Fibroblast of mammary gland (primary cell): ENCODE measurements around the gene ELF5.

Experiments used
- DNase-seq: peaks from one replicate; pipeline ENCODE4 v3.0.0-alpha.2; 2010; ENCODE audit warnings: low read depth
- H3K4me3 ChIP-seq: 2 replicates; pipeline ENCODE4 v1.5.1; 2011; ENCODE audit warnings: low read depth, mild to moderate bottlenecking, low read length, moderate library complexity; ENCODE audit not compliant: control insufficient read depth
- CTCF ChIP-seq: conservative IDR thresholded peaks from 2 replicates; pipeline ENCODE4 v1.5.1; 2011; ENCODE audit warnings: low read depth, low read length, inconsistent platforms; ENCODE audit not compliant: control insufficient read depth, insufficient read depth

ELF5 gene

GRCh38 chr11:34549271-34549670, 35.7 kb upstream of the ELF5 start:
- no peak for DNase-seq
- H3K4me3 ChIP-seq = no peak overlapping the region
- TF ChIP-seq CTCF = no peak

GRCh38 chr11:34548278-34548677, 34.7 kb upstream of the ELF5 start:
- DNase-seq = no peak
- TF ChIP-seq CTCF = no peak
- H3K4me3 ChIP-seq = no peak overlapping the region

- H3K4me3 ChIP-seq = no peak overlapping the region
- TF ChIP-seq CTCF = no peak
- DNase-seq = no peak
Measured at GRCh38 chr11:34546511-34547209, 33.1 kb upstream of the ELF5 start.

- no peak overlapping the region for H3K4me3 ChIP-seq
- TF ChIP-seq CTCF = no peak
- no peak for DNase-seq
Measured at GRCh38 chr11:34542089-34542488, 28.5 kb upstream of the ELF5 start.

- no peak for TF ChIP-seq CTCF
- no peak overlapping the region for H3K4me3 ChIP-seq
- DNase-seq = no peak
Measured at GRCh38 chr11:34540870-34541269, 27.3 kb upstream of the ELF5 start.

- no peak overlapping the region for H3K4me3 ChIP-seq
- TF ChIP-seq CTCF = no peak
- no peak for DNase-seq
Measured at GRCh38 chr11:34537636-34538035, 24.0 kb upstream of the ELF5 start.

GRCh38 chr11:34536056-34536455, 22.5 kb upstream of the ELF5 start:
- no peak overlapping the region for H3K4me3 ChIP-seq
- no peak for TF ChIP-seq CTCF
- no peak for DNase-seq
